AG04450 (cell line): ENCODE data around the gene CCR4. TPM values are rescaled to one million over a fixed set of nuclear protein-coding genes. Genes with fewer than 3 reads are reported as not detected.

ENCODE experiments used
- CTCF ChIA-PET: fragments of 300-600, 350-600 bp; formaldehyde crosslinking; extraction: SDS; loops from one replicate; lab custom pipeline; 2022; ENCODE audit warnings: antibody characterized with exemption, inconsistent platforms; lab: Charles Lee
- POLR2A ChIA-PET: fragments of 350-600 bp; formaldehyde crosslinking; extraction: SDS; loops from one replicate; lab custom pipeline; 2021; ENCODE audit warnings: antibody characterized with exemption, inconsistent platforms; lab: Yijun Ruan, JAX
- DNase-seq: peaks from one replicate; pipeline ENCODE4 v3.0.0-alpha.2; 2011; ENCODE audit warnings: low read depth, low spot score
- H3K27ac ChIP-seq: one replicate; pipeline ENCODE4 v1.5.1; 2012; ENCODE audit warnings: low read depth, low read length, control low read depth
- H3K27me3 ChIP-seq: one replicate; pipeline ENCODE4 v1.6.0; 2012; ENCODE audit warnings: low read length; ENCODE audit not compliant: control insufficient read depth, insufficient read depth
- H3K4me3 ChIP-seq: 2 replicates; pipeline ENCODE4 v1.5.1; 2011; ENCODE audit warnings: mild to moderate bottlenecking, low read depth, low read length, control low read depth
- H3K9me3 ChIP-seq: 2 replicates; pipeline ENCODE4 v1.5.1; 2012; ENCODE audit warnings: low read length; ENCODE audit not compliant: control insufficient read depth, insufficient read depth
- polyA plus RNA-seq: library from polyadenylated mRNA; depleted of rRNA; stranded (reverse); fragments of >200 nt; gene quantifications from 2 replicates; pipeline ENCODE4 v1.2.3, GENCODE V29; 2011
- TF ChIP-seq, protein P1 (sequence below): IDR thresholded peaks from 2 replicates; pipeline ENCODE4 v1.5.1; 2011; ENCODE audit warnings: low read depth, low read length, control low read depth, inconsistent platforms

Gene CCR4
- polyA plus RNA-seq, 1 experiment = not detected

DNA sequence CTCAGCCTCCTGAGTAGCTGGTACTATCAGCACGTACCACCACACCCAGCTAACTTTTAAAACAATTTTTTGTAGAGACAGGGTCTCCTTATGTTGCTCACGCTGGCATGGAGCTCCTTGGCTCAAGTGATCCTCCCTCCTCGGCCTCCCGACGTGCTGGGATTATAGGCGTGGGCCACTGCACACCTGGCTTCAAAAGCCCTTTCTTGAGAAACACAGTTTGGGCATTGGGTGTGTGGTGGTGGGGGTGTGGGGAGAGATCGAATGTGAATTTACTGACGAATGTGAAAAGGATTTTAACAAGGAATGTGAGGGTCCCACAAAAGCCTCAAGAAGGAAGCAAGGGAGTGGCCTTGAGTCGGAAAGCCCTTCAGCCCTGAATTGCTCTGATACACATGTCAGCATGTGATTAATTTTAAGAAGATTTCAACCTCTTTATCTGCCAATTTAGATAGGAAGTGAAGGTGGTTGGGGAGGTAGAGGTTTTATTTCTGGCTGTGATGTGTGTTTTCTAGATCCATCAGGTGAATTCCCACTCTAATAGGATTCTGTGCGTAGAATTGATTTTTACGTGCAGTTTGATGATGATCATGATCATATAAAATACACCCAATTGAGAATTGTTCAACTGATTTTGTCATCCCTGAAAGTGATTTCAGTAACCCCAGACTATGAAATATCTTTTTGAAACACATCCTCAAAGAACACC is 1.1 kb downstream of the CCR4 start:
- no peak for DNase-seq
- ChIA-PET CTCF (interaction anchor here (0.8 to 8.3 kb wide), 2 partner anchors 118 to 122 kb away, joined by 3 to 181 read pairs; no protein-coding TSS in a partner anchor), POLR2A (no interaction called here)
- TF ChIP-seq, protein P1, sequence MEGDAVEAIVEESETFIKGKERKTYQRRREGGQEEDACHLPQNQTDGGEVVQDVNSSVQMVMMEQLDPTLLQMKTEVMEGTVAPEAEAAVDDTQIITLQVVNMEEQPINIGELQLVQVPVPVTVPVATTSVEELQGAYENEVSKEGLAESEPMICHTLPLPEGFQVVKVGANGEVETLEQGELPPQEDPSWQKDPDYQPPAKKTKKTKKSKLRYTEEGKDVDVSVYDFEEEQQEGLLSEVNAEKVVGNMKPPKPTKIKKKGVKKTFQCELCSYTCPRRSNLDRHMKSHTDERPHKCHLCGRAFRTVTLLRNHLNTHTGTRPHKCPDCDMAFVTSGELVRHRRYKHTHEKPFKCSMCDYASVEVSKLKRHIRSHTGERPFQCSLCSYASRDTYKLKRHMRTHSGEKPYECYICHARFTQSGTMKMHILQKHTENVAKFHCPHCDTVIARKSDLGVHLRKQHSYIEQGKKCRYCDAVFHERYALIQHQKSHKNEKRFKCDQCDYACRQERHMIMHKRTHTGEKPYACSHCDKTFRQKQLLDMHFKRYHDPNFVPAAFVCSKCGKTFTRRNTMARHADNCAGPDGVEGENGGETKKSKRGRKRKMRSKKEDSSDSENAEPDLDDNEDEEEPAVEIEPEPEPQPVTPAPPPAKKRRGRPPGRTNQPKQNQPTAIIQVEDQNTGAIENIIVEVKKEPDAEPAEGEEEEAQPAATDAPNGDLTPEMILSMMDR = no peak
- Histone ChIP-seq H3K4me3 (no peak overlapping the region), H3K27ac (no peak overlapping the region), H3K27me3 (peaks cover 9% of the 10 kb centered on the region), H3K9me3 (no peaks in the 10 kb centered on the region)

DNA sequence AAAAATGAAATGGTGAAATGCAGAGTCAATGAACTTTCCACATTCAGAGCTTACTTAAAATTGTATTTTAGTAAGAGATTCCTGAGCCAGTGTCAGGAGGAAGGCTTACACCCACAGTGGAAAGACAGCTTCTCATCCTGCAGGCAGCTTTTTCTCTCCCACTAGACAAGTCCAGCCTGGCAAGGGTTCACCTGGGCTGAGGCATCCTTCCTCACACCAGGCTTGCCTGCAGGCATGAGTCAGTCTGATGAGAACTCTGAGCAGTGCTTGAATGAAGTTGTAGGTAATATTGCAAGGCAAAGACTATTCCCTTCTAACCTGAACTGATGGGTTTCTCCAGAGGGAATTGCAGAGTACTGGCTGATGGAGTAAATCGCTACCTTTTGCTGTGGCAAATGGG is 3.1 kb downstream of the CCR4 start:
- no peak for DNase-seq
- CTCF ChIA-PET = interaction anchor here (8.3 kb wide), 1 partner anchor 120 kb away, joined by 181 read pairs; no protein-coding TSS in a partner anchor
- TF ChIP-seq, protein P1 = no peak
- no peak overlapping the region for H3K27ac ChIP-seq
- H3K4me3 ChIP-seq = no peak overlapping the region
- H3K9me3 ChIP-seq = no peaks in the 10 kb centered on the region
- H3K27me3 ChIP-seq = peaks cover 8% of the 10 kb centered on the region
- POLR2A ChIA-PET = no interaction called here

DNA sequence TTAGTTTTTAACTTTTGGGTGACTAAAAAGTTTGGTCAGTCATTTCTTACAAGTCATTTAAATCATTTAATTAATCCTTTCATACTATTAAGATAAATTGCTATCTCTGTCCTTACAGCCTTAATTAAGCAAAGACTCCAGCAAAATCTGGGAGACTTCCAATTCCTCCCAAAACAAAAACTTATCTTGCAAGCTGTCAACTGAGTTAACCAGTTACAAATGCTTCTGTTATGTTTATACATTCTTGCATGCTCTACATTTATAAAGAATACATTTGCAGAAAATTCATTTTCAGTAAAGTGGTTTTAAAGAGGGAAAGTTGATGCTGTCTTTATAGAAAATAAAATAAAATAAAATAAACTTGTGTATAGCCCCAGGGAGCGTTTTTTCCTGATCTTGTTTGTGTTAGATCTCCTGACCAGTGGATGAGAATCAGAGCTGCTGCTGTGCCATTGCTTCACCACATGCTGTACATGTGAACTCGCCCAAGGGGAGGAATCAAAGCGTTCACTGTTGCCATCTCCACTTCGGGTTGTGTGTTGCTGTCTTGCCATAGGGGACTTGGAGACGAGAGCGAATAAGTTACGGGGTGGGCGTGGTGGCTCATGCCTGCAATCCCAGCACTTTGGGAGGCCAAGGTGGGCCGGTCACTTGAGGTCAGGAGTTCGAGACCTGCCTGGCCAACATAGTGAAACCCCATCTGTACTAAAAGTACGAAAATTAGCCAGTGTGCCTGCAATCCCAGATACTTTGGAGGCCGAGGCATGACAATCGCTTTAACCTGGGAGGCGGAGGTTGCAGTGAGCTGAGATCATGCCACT is 5.5 kb downstream of the CCR4 start:
- no peaks in the 10 kb centered on the region for H3K9me3 ChIP-seq
- DNase-seq = no peak
- no peak overlapping the region for H3K4me3 ChIP-seq
- ChIA-PET CTCF (interaction anchor here (1.0 to 1.4 kb wide), 3 partner anchors 10 to 830 kb away, joined by 3 to 5 read pairs (median 4); no protein-coding TSS in a partner anchor), POLR2A (no interaction called here)
- H3K27ac ChIP-seq = no peak overlapping the region
- peaks cover 5% of the 10 kb centered on the region for H3K27me3 ChIP-seq
- TF ChIP-seq, protein P1 = no peak

DNA sequence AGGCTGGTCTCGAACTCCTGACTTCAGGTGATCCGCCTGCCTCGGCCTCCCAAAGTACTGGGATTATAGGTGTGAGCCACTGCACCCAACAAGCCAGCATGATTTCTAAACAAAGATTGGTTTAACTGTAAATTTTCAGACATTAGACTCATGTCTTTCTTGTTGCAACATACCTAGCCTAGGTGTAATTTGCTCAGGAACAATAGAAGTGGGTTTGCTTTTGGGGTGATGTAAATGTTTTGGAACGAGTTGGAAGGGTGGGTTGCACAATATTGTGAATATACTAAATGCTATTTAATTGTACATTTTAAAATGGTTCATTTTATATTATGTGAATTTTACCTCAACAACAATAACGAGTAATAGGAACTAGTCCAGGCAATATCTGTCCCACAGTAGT is 7.1 kb downstream of the CCR4 start:
- Histone ChIP-seq H3K27me3 (peaks cover 5% of the 10 kb centered on the region), H3K4me3 (no peak overlapping the region), H3K27ac (no peak overlapping the region), H3K9me3 (no peaks in the 10 kb centered on the region)
- ChIA-PET POLR2A (no interaction called here), CTCF (interaction anchor here (1.4 kb wide), 1 partner anchor 11 kb away, joined by 5 read pairs; no protein-coding TSS in a partner anchor)
- TF ChIP-seq, protein P1 = no peak
- DNase-seq = no peak
